H1 (cell line): ENCODE measurements around the gene DRGX. TPM values are rescaled to one million over a fixed set of nuclear protein-coding genes. Genes with fewer than 3 reads are reported as not detected.

Source experiments
- GTF2F1 ChIP-seq: IDR thresholded peaks from 2 replicates; pipeline ENCODE4 v1.6.1; 2012; ENCODE audit warnings: low read depth, low read length, improper control_type of control experiment, borderline replicate concordance
- MAFK ChIP-seq: IDR thresholded peaks from 2 replicates; pipeline ENCODE4 v1.6.1; 2012; ENCODE audit warnings: low read depth, mild to moderate bottlenecking, improper control_type of control experiment, low read length
- SIX5 ChIP-seq: IDR thresholded peaks from 2 replicates; pipeline ENCODE4 v1.6.1; 2011; ENCODE audit warnings: mild to moderate bottlenecking, low read depth, low read length
- ZNF274 ChIP-seq: IDR thresholded peaks from 2 replicates; pipeline ENCODE4 v1.7.0; 2012; ENCODE audit warnings: low read length, borderline replicate concordance; ENCODE audit errors: extremely low read depth
- polyA plus RNA-seq, 7 experiments: library from polyadenylated mRNA; depleted of rRNA in 3 of 7; stranded (reverse) in 5 of 7; unstranded in 2 of 7; fragments of >200 nt in 5 of 7; fragments of 200-250 nt in 2 of 7; gene quantifications; 1 replicate in 5 of 7; 2 replicates in 1 of 7; 4 replicates in 1 of 7; pipeline versions ENCODE4 v1.2.1 to v1.2.3, GENCODE V29; 2011 to 2013; ENCODE audit warnings: missing spikeins in 2 of 7, mixed read lengths in 2 of 7
- total RNA-seq: library from RNA; stranded (reverse); fragmentation: NEBNext Ultra II Directional; extraction: Animal tissue kit (Norgen Biotek cat#: 25700); gene quantifications from 2 replicates; pipeline ENCODE4 v1.2.1, GENCODE V29; 2021
- TF ChIP-seq, protein P1 (sequence below): fragments of 300-600 bp; sonication (generic); IDR thresholded peaks from 2 replicates; pipeline ENCODE4 v1.7.1; 2012; ENCODE audit warnings: low read length, moderate library complexity, mild to moderate bottlenecking, inconsistent platforms; ENCODE audit not compliant: insufficient replicate concordance

The DRGX gene
- total and polyA plus RNA-seq, 2 of the 8 experiments (the other 6 are each of a cell fraction or from before 2014, with no cell fraction given): not detected

DNA sequence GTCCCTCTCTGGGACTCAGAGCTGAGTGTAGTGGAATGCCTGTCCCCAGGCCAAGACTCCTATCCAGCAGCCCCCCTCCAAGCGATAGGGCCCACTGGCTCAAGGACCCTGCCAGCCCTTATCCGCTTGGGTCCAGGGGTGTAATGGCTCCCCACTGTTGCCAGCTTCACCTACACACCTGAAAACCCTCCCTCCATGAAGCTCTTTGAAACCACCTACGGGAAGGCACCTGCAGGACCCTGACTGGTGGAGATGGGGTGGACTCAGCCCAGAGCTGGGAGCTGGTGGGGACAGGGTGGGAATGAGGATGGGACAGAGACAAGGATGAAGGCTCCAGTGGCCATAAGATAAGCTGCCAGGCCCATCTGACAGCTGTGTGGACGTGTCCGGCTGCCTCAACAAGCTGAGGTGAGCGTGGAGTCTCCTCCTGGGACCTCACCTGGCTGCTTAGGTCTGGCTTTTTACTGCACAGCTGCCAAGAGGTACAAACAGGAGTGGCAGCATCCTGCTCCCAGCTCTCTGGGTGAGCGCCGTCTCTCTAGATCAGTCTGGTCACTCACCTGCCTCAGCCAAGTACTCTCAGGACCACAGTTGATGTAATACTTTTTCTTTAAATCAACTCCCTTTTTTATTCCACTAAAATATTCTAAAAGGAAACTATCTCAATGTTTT, 41.9 kb downstream of the DRGX start (continued):
- TF ChIP-seq, protein P1, sequence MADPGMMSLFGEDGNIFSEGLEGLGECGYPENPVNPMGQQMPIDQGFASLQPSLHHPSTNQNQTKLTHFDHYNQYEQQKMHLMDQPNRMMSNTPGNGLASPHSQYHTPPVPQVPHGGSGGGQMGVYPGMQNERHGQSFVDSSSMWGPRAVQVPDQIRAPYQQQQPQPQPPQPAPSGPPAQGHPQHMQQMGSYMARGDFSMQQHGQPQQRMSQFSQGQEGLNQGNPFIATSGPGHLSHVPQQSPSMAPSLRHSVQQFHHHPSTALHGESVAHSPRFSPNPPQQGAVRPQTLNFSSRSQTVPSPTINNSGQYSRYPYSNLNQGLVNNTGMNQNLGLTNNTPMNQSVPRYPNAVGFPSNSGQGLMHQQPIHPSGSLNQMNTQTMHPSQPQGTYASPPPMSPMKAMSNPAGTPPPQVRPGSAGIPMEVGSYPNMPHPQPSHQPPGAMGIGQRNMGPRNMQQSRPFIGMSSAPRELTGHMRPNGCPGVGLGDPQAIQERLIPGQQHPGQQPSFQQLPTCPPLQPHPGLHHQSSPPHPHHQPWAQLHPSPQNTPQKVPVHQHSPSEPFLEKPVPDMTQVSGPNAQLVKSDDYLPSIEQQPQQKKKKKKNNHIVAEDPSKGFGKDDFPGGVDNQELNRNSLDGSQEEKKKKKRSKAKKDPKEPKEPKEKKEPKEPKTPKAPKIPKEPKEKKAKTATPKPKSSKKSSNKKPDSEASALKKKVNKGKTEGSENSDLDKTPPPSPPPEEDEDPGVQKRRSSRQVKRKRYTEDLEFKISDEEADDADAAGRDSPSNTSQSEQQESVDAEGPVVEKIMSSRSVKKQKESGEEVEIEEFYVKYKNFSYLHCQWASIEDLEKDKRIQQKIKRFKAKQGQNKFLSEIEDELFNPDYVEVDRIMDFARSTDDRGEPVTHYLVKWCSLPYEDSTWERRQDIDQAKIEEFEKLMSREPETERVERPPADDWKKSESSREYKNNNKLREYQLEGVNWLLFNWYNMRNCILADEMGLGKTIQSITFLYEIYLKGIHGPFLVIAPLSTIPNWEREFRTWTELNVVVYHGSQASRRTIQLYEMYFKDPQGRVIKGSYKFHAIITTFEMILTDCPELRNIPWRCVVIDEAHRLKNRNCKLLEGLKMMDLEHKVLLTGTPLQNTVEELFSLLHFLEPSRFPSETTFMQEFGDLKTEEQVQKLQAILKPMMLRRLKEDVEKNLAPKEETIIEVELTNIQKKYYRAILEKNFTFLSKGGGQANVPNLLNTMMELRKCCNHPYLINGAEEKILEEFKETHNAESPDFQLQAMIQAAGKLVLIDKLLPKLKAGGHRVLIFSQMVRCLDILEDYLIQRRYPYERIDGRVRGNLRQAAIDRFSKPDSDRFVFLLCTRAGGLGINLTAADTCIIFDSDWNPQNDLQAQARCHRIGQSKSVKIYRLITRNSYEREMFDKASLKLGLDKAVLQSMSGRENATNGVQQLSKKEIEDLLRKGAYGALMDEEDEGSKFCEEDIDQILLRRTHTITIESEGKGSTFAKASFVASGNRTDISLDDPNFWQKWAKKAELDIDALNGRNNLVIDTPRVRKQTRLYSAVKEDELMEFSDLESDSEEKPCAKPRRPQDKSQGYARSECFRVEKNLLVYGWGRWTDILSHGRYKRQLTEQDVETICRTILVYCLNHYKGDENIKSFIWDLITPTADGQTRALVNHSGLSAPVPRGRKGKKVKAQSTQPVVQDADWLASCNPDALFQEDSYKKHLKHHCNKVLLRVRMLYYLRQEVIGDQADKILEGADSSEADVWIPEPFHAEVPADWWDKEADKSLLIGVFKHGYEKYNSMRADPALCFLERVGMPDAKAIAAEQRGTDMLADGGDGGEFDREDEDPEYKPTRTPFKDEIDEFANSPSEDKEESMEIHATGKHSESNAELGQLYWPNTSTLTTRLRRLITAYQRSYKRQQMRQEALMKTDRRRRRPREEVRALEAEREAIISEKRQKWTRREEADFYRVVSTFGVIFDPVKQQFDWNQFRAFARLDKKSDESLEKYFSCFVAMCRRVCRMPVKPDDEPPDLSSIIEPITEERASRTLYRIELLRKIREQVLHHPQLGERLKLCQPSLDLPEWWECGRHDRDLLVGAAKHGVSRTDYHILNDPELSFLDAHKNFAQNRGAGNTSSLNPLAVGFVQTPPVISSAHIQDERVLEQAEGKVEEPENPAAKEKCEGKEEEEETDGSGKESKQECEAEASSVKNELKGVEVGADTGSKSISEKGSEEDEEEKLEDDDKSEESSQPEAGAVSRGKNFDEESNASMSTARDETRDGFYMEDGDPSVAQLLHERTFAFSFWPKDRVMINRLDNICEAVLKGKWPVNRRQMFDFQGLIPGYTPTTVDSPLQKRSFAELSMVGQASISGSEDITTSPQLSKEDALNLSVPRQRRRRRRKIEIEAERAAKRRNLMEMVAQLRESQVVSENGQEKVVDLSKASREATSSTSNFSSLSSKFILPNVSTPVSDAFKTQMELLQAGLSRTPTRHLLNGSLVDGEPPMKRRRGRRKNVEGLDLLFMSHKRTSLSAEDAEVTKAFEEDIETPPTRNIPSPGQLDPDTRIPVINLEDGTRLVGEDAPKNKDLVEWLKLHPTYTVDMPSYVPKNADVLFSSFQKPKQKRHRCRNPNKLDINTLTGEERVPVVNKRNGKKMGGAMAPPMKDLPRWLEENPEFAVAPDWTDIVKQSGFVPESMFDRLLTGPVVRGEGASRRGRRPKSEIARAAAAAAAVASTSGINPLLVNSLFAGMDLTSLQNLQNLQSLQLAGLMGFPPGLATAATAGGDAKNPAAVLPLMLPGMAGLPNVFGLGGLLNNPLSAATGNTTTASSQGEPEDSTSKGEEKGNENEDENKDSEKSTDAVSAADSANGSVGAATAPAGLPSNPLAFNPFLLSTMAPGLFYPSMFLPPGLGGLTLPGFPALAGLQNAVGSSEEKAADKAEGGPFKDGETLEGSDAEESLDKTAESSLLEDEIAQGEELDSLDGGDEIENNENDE: no peak
- TF ChIP-seq ZNF274: no peak
- TF ChIP-seq SIX5: no peak
- TF ChIP-seq GTF2F1: no peak
- TF ChIP-seq MAFK: no peak
